HG03108 (cell line): Measurements from ENCODE around the gene RNF227.

ENCODE experiments used
- ATAC-seq: cut with Tn5 transposase; IDR thresholded peaks from one replicate; pipeline ENCODE4 v1.9.1; 2021; ENCODE audit warnings: moderate library complexity; ENCODE audit not compliant: unreplicated experiment

RNF227 gene

GRCh38 chr17:7889166-7889955 lies 26.7 kb downstream of the RNF227 start:
- no peak for ATAC-seq

- no peak for ATAC-seq
Measured at GRCh38 chr17:7888184-7888920, 27.7 kb downstream of the RNF227 start, which contains the start of gene CHD3. CHD3 (plus strand) TSS chr17:7888789; CDS start chr17:7889001, 212 bp downstream.

- ATAC-seq: peak; percentile 51
Measured at GRCh38 chr17:7887482-7888183, 28.5 kb downstream of the RNF227 start.

GRCh38 chr17:7887038-7887481 lies 29.0 kb downstream of the RNF227 start:
- no peak for ATAC-seq

- no peak for ATAC-seq
Measured at GRCh38 chr17:7886227-7887037, 29.7 kb downstream of the RNF227 start.

- ATAC-seq: no peak
Measured at GRCh38 chr17:7885367-7886226, 30.5 kb downstream of the RNF227 start.

- ATAC-seq: no peak
Measured at GRCh38 chr17:7884581-7885366, 31.3 kb downstream of the RNF227 start.

GRCh38 chr17:7883781-7884386 lies 32.2 kb downstream of the RNF227 start:
- no peak for ATAC-seq

GRCh38 chr17:7882629-7883028 lies 33.5 kb downstream of the RNF227 start:
- ATAC-seq: no peak

- no peak for ATAC-seq
Measured at GRCh38 chr17:7882068-7882467, 34.0 kb downstream of the RNF227 start.

- no peak for ATAC-seq
Measured at GRCh38 chr17:7881276-7882054, 34.6 kb downstream of the RNF227 start.

- ATAC-seq: no peak
Measured at GRCh38 chr17:7880076-7880868, 35.8 kb downstream of the RNF227 start.

- ATAC-seq: no peak
Measured at GRCh38 chr17:7878234-7878633, 37.9 kb downstream of the RNF227 start.

GRCh38 chr17:7875804-7876370 lies 40.2 kb downstream of the RNF227 start:
- no peak for ATAC-seq

- no peak for ATAC-seq
Measured at GRCh38 chr17:7873051-7873450, 43.0 kb downstream of the RNF227 start.

- no peak for ATAC-seq
Measured at GRCh38 chr17:7867881-7868329, 48.2 kb downstream of the RNF227 start.
